HG02623 (cell line): ENCODE measurements around the gene TFAM.

Source experiments
- ATAC-seq: cut with Tn5 transposase; IDR thresholded peaks from one replicate; pipeline ENCODE4 v1.9.1; 2021; ENCODE audit warnings: moderate library complexity; ENCODE audit not compliant: unreplicated experiment

TFAM gene

DNA sequence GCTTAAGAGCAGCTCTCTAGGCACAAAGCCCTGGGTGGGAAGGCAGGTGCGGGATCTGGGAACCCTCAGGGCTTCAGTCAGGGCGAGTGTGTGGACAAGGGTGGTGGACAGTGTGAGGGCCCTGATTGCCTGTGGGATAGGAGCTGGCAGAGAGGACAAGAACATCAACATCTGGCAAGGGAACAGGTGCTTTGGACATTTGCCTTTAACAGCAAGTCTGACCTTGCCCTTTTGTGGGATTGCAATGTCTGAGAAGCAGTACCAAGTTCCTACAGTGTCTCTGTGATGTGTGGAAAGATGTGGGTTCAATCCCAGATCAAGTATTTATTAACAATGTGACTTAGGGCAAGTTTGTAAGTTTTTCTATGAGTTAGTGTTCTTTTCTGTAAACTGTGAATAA lies 46.7 kb downstream of the TFAM start:
- ATAC-seq: no peak

DNA sequence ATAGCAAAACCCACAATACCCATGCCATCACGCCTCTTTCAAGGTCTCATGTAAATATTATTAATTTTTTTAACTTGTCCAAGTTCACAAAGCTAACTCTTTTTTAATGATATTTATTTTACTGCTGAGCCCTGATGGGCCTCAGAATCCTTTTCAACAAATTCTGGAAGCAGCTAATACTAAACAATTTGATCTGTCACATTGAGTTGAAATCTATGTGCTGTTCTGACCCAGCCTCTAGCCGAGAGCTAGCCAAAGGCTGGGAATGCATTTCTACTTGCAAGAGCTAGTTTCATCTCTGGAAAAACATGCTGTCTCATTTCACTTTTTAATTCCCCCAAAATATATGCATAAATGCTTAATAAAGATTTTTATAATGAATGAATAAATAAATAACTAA lies 47.9 kb downstream of the TFAM start:
- ATAC-seq: no peak

GRCh38 chr10:58433571-58433970 lies 48.4 kb downstream of the TFAM start:
- ATAC-seq: no peak

DNA sequence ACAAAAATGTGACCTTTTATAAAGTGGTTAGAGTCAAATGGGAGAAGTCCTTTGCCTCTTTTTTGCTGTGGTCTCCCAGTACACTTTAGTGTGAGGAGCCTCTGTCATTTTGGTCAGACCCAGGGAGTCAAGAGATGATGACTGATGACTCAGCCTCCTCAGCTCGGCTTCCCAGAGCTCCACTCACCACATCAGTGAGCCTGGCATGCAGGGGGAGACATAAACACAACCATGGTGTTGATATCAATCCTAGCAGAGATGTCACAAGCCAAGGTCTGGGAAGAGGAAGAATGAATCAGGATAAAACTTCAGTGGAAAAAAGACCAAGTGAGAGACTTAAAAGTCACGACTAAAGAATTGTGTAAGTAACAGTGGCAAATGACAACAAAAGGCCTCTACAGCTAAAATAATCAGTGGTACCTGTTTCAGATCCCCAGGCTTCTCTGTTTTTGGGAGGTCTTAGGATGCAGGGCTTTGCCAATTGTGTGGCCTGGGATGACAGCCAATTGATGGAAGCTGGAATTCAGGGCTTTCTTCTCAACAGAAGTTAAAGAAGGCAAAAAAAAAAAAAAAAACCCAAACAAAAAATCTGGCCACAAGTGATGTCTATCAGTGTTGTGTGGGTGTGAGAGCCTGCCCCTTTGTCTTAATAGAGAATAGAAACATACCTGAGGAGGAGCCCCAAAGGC lies 50.2 kb downstream of the TFAM start:
- no peak for ATAC-seq

DNA sequence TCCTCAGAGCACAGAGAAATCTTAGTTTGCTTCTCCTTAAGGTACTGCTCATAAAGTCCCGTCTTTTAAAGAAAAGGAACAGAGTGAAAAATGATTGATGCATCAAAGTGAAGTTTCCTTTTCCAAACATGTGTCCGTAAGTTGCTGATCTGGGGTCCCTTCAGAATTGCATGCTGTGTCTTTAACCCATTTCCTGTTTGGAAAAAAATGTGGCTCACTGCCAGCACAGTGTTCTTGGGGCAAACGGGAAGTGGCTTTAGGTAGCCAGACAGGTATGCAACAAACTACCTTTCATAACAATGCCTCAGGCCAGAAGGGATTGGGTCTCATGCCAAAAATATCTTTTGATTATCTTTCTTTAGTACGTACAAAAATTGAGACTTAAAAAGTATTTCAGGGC lies 50.9 kb downstream of the TFAM start:
- ATAC-seq: no peak

- ATAC-seq: no peak
Measured at GRCh38 chr10:58438340-58438871, 53.2 kb downstream of the TFAM start.

- ATAC-seq: no peak
Measured at GRCh38 chr10:58438986-58439385, 53.8 kb downstream of the TFAM start.

DNA sequence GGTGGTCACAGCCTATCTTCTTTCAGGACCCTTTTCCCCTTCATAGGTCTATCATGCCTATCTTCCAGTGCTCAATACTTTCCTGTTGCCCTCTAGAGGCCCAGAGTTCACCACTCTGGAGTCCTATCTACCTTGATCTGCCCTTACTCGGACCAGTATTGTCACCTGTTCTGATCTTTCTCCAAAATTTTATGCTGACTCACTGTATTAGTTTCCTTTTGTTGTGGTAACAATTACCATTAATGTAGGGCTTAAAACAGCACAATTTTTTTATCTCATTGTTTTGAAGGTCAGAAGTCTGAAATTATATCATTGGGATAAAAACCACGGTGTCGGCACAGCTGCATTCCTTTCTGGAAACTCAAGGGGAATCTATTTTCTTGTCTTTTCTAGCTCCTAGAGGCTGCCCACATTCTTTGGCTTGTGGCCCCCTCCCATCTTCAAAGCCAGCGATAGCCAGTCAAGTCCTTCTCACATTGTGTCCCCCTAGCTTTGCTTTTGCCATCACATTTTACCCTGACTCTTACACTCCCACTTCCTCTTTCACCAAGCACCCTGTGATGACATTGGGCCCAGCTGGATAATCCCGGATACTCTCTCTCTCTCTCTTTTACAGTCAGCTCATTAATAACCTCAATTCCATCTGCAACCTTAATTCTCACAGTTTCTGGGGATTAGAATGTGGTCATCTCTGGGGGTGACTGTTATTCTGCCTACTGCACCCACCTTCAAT lies 54.6 kb downstream of the TFAM start:
- no peak for ATAC-seq

DNA sequence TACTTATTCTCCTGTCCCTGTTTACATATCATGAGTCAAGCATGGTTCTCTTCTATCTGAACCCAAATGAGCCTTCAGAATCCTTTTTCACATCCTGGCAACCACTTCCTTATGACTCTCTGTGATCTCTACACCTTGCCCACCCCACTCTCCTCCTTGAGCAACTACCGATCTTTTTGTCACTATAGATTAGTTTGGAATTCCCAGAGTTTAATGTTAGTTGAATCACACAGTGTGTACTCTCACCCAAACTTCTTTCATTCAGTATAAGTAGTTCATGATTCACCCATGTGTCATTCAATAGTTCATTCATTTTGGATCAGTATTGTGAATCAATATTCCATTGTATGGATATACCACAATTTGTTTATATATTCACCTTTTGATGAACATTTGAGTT lies 55.3 kb downstream of the TFAM start:
- no peak for ATAC-seq

GRCh38 chr10:58444321-58444720 lies 59.1 kb downstream of the TFAM start:
- ATAC-seq: no peak

DNA sequence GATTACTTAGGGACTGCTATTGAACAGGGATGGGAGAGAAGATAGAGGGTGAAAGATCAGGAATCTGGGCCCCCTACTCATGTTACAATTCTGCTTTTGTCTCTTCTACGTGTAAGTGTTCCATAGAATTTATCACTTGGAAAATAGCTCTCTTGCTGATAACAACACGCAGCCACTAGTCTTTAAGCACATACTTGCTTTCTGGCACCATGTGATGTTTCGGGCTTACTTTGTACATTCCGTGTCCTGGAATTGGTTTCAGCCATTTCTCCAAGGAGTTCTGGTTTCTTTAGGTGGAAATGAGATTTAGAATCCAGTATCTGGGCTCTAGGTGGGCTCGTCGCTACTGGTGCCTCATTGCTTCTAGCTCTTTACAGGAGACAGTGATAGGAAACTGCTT lies 59.7 kb downstream of the TFAM start:
- no peak for ATAC-seq

- no peak for ATAC-seq
Measured at GRCh38 chr10:58448121-58448935, 63.1 kb downstream of the TFAM start.
